Mesenchymal stem cell (in vitro differentiated cells and primary cell): ENCODE results near the gene DUSP8.

Experiments used
- DNase-seq: peaks from one replicate; pipeline ENCODE4 v3.0.0-alpha.2; 2013
- H2AFZ ChIP-seq: one replicate; pipeline ENCODE4 v1.6.1; 2013; ENCODE audit warnings: low read depth, mild to moderate bottlenecking, control low read depth, inconsistent platforms, low read length, moderate library complexity
- H2AK5ac ChIP-seq: 2 replicates; pipeline ENCODE4 v1.6.1; 2013; ENCODE audit warnings: low read length, moderate library complexity, mild to moderate bottlenecking, inconsistent platforms; ENCODE audit not compliant: severe bottlenecking
- H2BK120ac ChIP-seq: one replicate; pipeline ENCODE4 v1.6.1; 2013; ENCODE audit warnings: low read depth, mild to moderate bottlenecking, inconsistent platforms, low read length, moderate library complexity
- H2BK12ac ChIP-seq, 2 experiments: one replicate each; pipeline ENCODE4 v1.6.1; 2013; ENCODE audit warnings: inconsistent platforms in 2 of 2, low read length in 2 of 2, mild to moderate bottlenecking in 2 of 2, moderate library complexity in 2 of 2, control low read depth in 1 of 2
- H2BK15ac ChIP-seq: one replicate; pipeline ENCODE4 v1.6.1; 2013; ENCODE audit warnings: mild to moderate bottlenecking, low read depth, inconsistent platforms; ENCODE audit not compliant: poor library complexity, severe bottlenecking
- H2BK5ac ChIP-seq: 2 replicates; pipeline ENCODE4 v1.6.1; 2013; ENCODE audit warnings: low read depth, mild to moderate bottlenecking, low read length, control low read depth, inconsistent platforms; ENCODE audit not compliant: poor library complexity, severe bottlenecking
- H3K14ac ChIP-seq, 2 experiments: one replicate each; pipeline ENCODE4 v1.6.1; 2013; ENCODE audit warnings: inconsistent platforms in 2 of 2, low read length in 2 of 2, control low read depth in 1 of 2, mild to moderate bottlenecking in 1 of 2, moderate library complexity in 1 of 2
- H3K18ac ChIP-seq, 2 experiments: one replicate each; pipeline ENCODE4 v1.6.1; 2013; ENCODE audit warnings: inconsistent platforms in 2 of 2, low read length in 2 of 2, control low read depth in 1 of 2, low read depth in 1 of 2, mild to moderate bottlenecking in 1 of 2
- H3K23ac ChIP-seq, 2 experiments: one replicate each; pipeline ENCODE4 v1.6.1; 2013; ENCODE audit warnings: inconsistent platforms in 2 of 2, low read length in 2 of 2, mild to moderate bottlenecking in 2 of 2, moderate library complexity in 2 of 2, control low read depth in 1 of 2
- H3K27ac ChIP-seq: 2 replicates; pipeline ENCODE4 v1.5.1; 2013; ENCODE audit warnings: mild to moderate bottlenecking, moderate library complexity, low read length, control low read depth, inconsistent platforms; ENCODE audit not compliant: poor library complexity, severe bottlenecking
- H3K27me3 ChIP-seq, 2 experiments: 2 replicates each; pipeline versions ENCODE4 v1.6.1 to v1.7.0; 2013; ENCODE audit warnings: low read length in 2 of 2, mild to moderate bottlenecking in 2 of 2, moderate library complexity in 2 of 2, control low read depth in 1 of 2, inconsistent platforms in 1 of 2; ENCODE audit not compliant: control insufficient read depth in 1 of 2, insufficient read depth in 1 of 2
- H3K36me3 ChIP-seq, 2 experiments: 2 replicates each; pipeline versions ENCODE4 v1.6.1 to v1.7.0; 2013; ENCODE audit warnings: low read length in 2 of 2, control low read depth in 1 of 2, inconsistent platforms in 1 of 2, low read depth in 1 of 2, mild to moderate bottlenecking in 1 of 2; ENCODE audit not compliant: insufficient read depth in 2 of 2, control insufficient read depth in 1 of 2
- H3K4ac ChIP-seq, 2 experiments: one replicate each; pipeline ENCODE4 v1.6.1; 2013; ENCODE audit warnings: inconsistent platforms in 2 of 2, low read length in 2 of 2, mild to moderate bottlenecking in 2 of 2, moderate library complexity in 2 of 2, control low read depth in 1 of 2, low read depth in 1 of 2
- H3K4me1 ChIP-seq: 2 replicates; pipeline ENCODE4 v1.6.1; 2013; ENCODE audit warnings: low read depth, low read length, control low read depth; ENCODE audit not compliant: control insufficient read depth, insufficient read depth
- H3K4me2 ChIP-seq: 2 replicates; pipeline ENCODE4 v1.6.1; 2013; ENCODE audit warnings: low read length, mild to moderate bottlenecking, inconsistent platforms; ENCODE audit not compliant: poor library complexity, severe bottlenecking
- H3K4me3 ChIP-seq, 2 experiments: 2 replicates each; pipeline versions ENCODE4 v1.5.1 to v1.7.0; 2013; ENCODE audit warnings: low read length in 2 of 2, mild to moderate bottlenecking in 2 of 2, control low read depth in 1 of 2, low read depth in 1 of 2; ENCODE audit not compliant: insufficient read depth in 1 of 2
- H3K79me1 ChIP-seq: replicated peaks from 2 replicates; pipeline ENCODE4 v1.6.1; 2013; ENCODE audit warnings: mild to moderate bottlenecking, control low read depth, low read length, inconsistent platforms; ENCODE audit not compliant: poor library complexity, severe bottlenecking
- H3K9ac ChIP-seq: 2 replicates; pipeline ENCODE4 v1.7.0; 2013; ENCODE audit warnings: mild to moderate bottlenecking, low read length, moderate library complexity
- H3K9me3 ChIP-seq: 2 replicates; pipeline ENCODE4 v1.7.0; 2013; ENCODE audit warnings: mild to moderate bottlenecking, low read length; ENCODE audit not compliant: control insufficient read depth
- H4K8ac ChIP-seq: one replicate; pipeline ENCODE4 v1.6.1; 2013; ENCODE audit warnings: inconsistent platforms, mild to moderate bottlenecking, low read length, moderate library complexity
- H4K91ac ChIP-seq: one replicate; pipeline ENCODE4 v1.6.1; 2013; ENCODE audit warnings: mild to moderate bottlenecking, low read length, inconsistent platforms
- WGBS: methylation state at CpG from one replicate; pipeline ENCODE4 v1.1.7; 2013; ENCODE audit warnings: mixed read lengths; 5-methylcytosine and 5-hydroxymethylcytosine counted together

Gene DUSP8

DNA sequence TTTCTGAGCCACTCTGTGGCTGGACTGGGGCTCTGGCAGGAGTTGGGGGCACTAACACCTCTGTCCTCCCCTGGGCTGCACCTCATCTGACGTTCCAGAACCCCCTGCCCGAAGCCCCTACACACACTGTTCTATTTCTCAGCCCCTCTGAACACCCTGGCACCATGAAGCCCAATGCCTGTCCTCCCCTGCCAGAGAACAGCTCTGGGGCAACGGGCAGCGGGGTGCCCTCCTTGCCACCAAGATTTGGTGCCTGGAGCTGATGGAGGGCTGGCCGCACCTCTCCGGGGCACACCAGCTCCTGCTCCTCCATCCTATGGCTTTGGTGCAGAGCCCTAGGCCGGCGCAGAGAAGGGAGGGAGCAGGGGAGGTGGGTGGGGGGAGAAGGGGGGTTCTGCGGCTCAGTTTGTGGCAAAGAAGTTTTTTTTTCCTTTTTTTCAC is 16.3 kb downstream of the DUSP8 start:
- no peak overlapping the region for H2AFZ ChIP-seq
- no peak overlapping the region for H3K4ac ChIP-seq
- no peak overlapping the region for H2BK12ac ChIP-seq
- H3K4me3 ChIP-seq, result no peak overlapping the region
- peaks cover 26% of the 10 kb centered on the region for H3K4me1 ChIP-seq
- H4K91ac ChIP-seq, result no peak overlapping the region
- no peak overlapping the region for H3K18ac ChIP-seq
- WGBS, result 77% methylated on average over 7 of the region's 9 CpGs
- H2AK5ac ChIP-seq, result no peak overlapping the region
- H3K27me3 ChIP-seq, result peaks cover 6 to 30% of the 10 kb centered on the region in 2 experiments
- no peak overlapping the region for H2BK5ac ChIP-seq
- DNase-seq, result no peak
- no peak overlapping the region for H4K8ac ChIP-seq
- H3K79me1 ChIP-seq, result no peaks in the 10 kb centered on the region
- H3K23ac ChIP-seq, result no peak overlapping the region
- H3K9ac ChIP-seq, result no peak overlapping the region
- H3K9me3 ChIP-seq, result no peaks in the 10 kb centered on the region
- H2BK15ac ChIP-seq, result no peak overlapping the region
- H2BK120ac ChIP-seq, result no peak overlapping the region
- no peak overlapping the region for H3K4me2 ChIP-seq
- no peak overlapping the region for H3K27ac ChIP-seq
- no peak overlapping the region for H3K14ac ChIP-seq
- H3K36me3 ChIP-seq, result peaks cover 0 to 51% of the 10 kb centered on the region in 2 experiments

DNA sequence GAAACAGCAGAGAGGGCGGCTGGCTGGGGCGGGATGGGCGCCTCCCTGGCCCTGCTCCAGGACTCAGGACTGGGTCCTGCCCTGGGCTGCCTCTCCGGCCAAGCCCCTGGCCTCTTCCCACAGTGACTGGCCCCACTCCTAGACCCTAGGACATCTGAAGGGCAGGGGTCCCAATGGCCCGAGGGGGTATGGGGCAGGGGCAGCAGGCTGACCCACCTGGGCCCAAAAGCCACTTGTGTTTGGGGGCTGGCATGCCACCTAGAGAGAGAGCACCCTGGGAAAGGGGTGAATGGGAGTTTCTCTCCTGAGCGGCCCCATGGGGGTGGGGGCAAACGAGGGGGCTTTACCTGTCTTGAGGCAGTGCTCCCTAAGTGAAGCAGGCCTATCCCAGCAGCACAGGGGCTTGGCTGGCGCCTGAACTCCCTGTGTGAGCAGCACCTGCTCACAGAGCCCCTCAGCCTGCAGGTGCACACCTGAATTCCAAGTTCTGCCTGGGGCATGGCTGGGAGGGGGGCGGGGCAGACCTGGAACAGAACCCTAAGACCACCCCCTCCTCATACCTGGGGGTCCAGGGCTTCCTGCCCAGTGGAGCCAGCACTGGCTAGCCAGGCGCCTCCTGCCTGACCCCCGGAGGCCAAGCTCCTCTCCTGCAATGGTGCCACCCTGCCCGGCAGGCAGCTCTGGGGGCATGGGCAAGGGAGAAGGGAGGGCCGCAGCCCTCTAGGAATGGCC is 16.9 kb downstream of the DUSP8 start:
- H3K9me3 ChIP-seq, result no peaks in the 10 kb centered on the region
- DNase-seq, result no peak
- no peak overlapping the region for H2BK12ac ChIP-seq
- H2BK15ac ChIP-seq, result no peak overlapping the region
- H3K27me3 ChIP-seq, result peaks cover 9 to 26% of the 10 kb centered on the region in 2 experiments
- no peak overlapping the region for H3K27ac ChIP-seq
- peaks cover 26% of the 10 kb centered on the region for H3K4me1 ChIP-seq
- H3K18ac ChIP-seq, result no peak overlapping the region
- no peaks in the 10 kb centered on the region for H3K79me1 ChIP-seq
- H3K4me3 ChIP-seq, result no peak overlapping the region
- 80% methylated on average over 13 of the region's 13 CpGs for WGBS
- H4K8ac ChIP-seq, result no peak overlapping the region
- H3K4me2 ChIP-seq, result no peak overlapping the region
- no peak overlapping the region for H2AFZ ChIP-seq
- no peak overlapping the region for H2BK5ac ChIP-seq
- H2AK5ac ChIP-seq, result no peak overlapping the region
- no peak overlapping the region for H4K91ac ChIP-seq
- H3K36me3 ChIP-seq, result peaks cover 0 to 45% of the 10 kb centered on the region in 2 experiments
- no peak overlapping the region for H3K23ac ChIP-seq
- no peak overlapping the region for H3K14ac ChIP-seq
- no peak overlapping the region for H3K4ac ChIP-seq
- H2BK120ac ChIP-seq, result no peak overlapping the region
- H3K9ac ChIP-seq, result no peak overlapping the region

DNA sequence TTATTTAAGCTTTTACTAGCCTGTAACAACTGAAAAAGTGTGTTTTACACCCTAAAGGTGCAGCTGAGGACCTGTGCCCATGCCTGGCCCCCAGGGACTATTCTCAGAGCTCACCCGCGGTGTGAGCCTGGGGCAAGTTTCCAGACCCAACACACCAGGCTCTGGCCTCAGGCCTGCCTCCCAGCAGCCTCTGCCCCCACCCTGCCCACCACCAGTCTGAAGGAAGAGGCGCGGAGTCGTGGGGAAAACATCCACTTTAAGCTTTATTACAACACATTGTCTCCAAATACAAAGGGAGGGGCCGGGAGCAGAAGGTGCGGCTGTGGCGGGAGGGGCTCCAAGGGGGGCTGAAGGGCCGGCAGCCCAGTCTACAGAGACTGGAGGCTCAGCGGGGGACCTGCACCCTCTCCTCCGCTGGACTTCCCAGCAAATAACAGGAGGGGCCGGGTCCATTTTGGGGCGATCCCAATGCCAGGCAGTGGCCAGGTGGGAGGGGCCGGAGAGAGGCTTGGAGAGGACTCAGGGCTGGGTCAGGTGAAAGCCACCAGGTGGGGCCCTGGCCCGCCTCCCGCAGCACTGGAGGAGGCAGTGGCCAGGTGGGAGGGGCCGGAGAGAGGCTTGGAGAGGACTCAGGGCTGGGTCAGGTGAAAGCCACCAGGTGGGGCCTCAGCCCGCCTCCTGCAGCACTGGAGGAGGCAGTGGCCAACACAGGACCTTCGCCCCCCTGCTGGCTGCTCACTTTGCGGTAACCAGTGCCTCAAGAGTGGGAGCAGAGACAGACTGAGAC is 18.1 kb downstream of the DUSP8 start:
- Histone ChIP-seq H3K4me1 (peaks cover 15% of the 10 kb centered on the region), H2BK12ac (no peak overlapping the region), H2AFZ (no peak overlapping the region), H3K27ac (no peak overlapping the region), H3K9ac (no peak overlapping the region), H2AK5ac (no peak overlapping the region), H3K14ac (no peak overlapping the region), H4K8ac (no peak overlapping the region), H3K9me3 (no peaks in the 10 kb centered on the region), H2BK5ac (no peak overlapping the region), H3K23ac (no peak overlapping the region), H3K18ac (no peak overlapping the region), H3K79me1 (no peaks in the 10 kb centered on the region), H3K4ac (no peak overlapping the region), H3K4me3 (no peak overlapping the region), H2BK15ac (no peak overlapping the region), H3K36me3 (peaks cover 0 to 34% of the 10 kb centered on the region in 2 experiments), H3K4me2 (no peak overlapping the region), H4K91ac (no peak overlapping the region), H3K27me3 (peaks cover 20 to 32% of the 10 kb centered on the region in 2 experiments), H2BK120ac (no peak overlapping the region)
- WGBS, result 34% methylated on average over 17 of the region's 20 CpGs
- no peak for DNase-seq
